Nephron (organoid): ENCODE measurements around the gene KLF14.

Source experiments
- H3K27ac Mint-ChIP-seq, 3 experiments: 2 replicates each; pipeline ENCODE4 v1.8.0; 2020; ENCODE audit warnings: mixed read lengths in 3 of 3, mild to moderate bottlenecking in 2 of 3, moderate library complexity in 1 of 3
- H3K27me3 Mint-ChIP-seq: 2 replicates; pipeline ENCODE4 v1.8.0; 2021; ENCODE audit warnings: low read depth, mild to moderate bottlenecking, moderate library complexity, mixed read lengths
- H3K36me3 Mint-ChIP-seq: 2 replicates; pipeline ENCODE4 v1.8.0; 2020; ENCODE audit warnings: low read depth, mixed read lengths
- H3K4me1 Mint-ChIP-seq: 2 replicates; pipeline ENCODE4 v1.8.0; 2020; ENCODE audit warnings: mixed read lengths
- H3K4me3 Mint-ChIP-seq, 3 experiments: 2 replicates each; pipeline ENCODE4 v1.8.0; 2020; ENCODE audit warnings: mild to moderate bottlenecking in 3 of 3, mixed read lengths in 3 of 3, moderate library complexity in 2 of 3
- H3K9me3 Mint-ChIP-seq: 2 replicates; pipeline ENCODE4 v1.8.0; 2020; ENCODE audit warnings: mixed read lengths
- CTCF ChIP-seq, 3 experiments: fragments of 200-600 bp; sonication (generic); IDR thresholded peaks; one replicate each; pipeline ENCODE4 v1.5.0; 2021; ENCODE audit warnings: antibody characterized with exemption in 3 of 3; ENCODE audit not compliant: unreplicated experiment in 3 of 3

KLF14 gene

GRCh38 chr7:130689683-130690082, 44.3 kb downstream of the KLF14 start:
- no peak for TF ChIP-seq CTCF (IDR thresholded peaks at IDR 0.05; ENCODE audit: unreplicated experiment in 3 of 3)
- Mint-ChIP-seq H3K27ac (no peak overlapping the region), H3K4me3 (no peak overlapping the region), H3K27me3 (peaks cover 3% of the 10 kb centered on the region), H3K9me3 (peaks cover 2% of the 10 kb centered on the region), H3K4me1 (no peaks in the 10 kb centered on the region), H3K36me3 (no peaks in the 10 kb centered on the region)

GRCh38 chr7:130683026-130683425, 51.0 kb downstream of the KLF14 start:
- no peaks in the 10 kb centered on the region for H3K4me1 Mint-ChIP-seq
- H3K36me3 Mint-ChIP-seq: no peaks in the 10 kb centered on the region
- H3K27me3 Mint-ChIP-seq: no peaks in the 10 kb centered on the region
- H3K4me3 Mint-ChIP-seq: no peak overlapping the region
- H3K27ac Mint-ChIP-seq: no peak overlapping the region
- no peaks in the 10 kb centered on the region for H3K9me3 Mint-ChIP-seq
- no peak for TF ChIP-seq CTCF (IDR thresholded peaks at IDR 0.05; ENCODE audit: unreplicated experiment in 3 of 3)
